HCT116 (cell line): ENCODE data around the gene DOCK10. TPM values are rescaled to one million over a fixed set of nuclear protein-coding genes. Genes with fewer than 3 reads are reported as not detected.

Source experiments
- ATAC-seq: fragments of 200-7000 bp; cut with Tn5 transposase; 2 replicates; pipeline ENCODE4 v1.9.1; 2020; ENCODE audit warnings: mild to moderate bottlenecking, moderate library complexity
- BruUV-seq: library from RNA; stranded (reverse); fragments of 400-500 nt; replicated peaks from 2 replicates; lab custom pipeline; 2021; lab: Mats Ljungman, UMichigan
- CTCF ChIA-PET: fragments of 300-600 bp; sonication (Branson Sonifier 250); formaldehyde crosslinking; loops from one replicate; lab custom pipeline; 2021; ENCODE audit warnings: antibody characterized with exemption; lab: Charles Lee
- POLR2A ChIA-PET: fragments of 300-600, 350-600 bp; sonication (Branson Sonifier 250); formaldehyde crosslinking; loops from one replicate; lab custom pipeline; 2021; ENCODE audit warnings: antibody characterized with exemption; lab: Charles Lee
- RAD21 ChIA-PET, 2 experiments: fragments of 300-600 bp; sonication (Branson Sonifier 250); formaldehyde crosslinking; loops; one replicate each; lab custom pipeline; 2023; ENCODE audit warnings: low total read pairs in 2 of 2; ENCODE audit not compliant: uncharacterized antibody in 2 of 2, unreplicated experiment in 2 of 2, low non-redundant PET in 1 of 2; lab: Charles Lee
- DNase-seq: peaks from one replicate; pipeline ENCODE4 v3.0.0-alpha.2; 2010; ENCODE audit warnings: low read depth, low spot score
- H2AFZ ChIP-seq: fragments of 200-600 bp; shearing (Covaris generic), sonication (generic); 2 replicates; pipeline ENCODE4 v1.6.1; 2017; ENCODE audit warnings: low read depth, mixed run types, mixed read lengths, antibody characterized with exemption, low read length; ENCODE audit not compliant: poor library complexity, severe bottlenecking
- H3K27ac ChIP-seq: 2 replicates; pipeline ENCODE4 v1.5.1; 2012; ENCODE audit warnings: low read depth, low read length
- H3K27me3 ChIP-seq: fragments of 200-600 bp; sonication (generic); 2 replicates; pipeline ENCODE4 v1.6.1; 2016; ENCODE audit warnings: mixed run types, low read length, mixed read lengths; ENCODE audit not compliant: insufficient read depth
- H3K36me3 ChIP-seq, 2 experiments: fragments of 200-500 bp in 1 of 2; fragments of 200-600 bp in 1 of 2; sonication (Bioruptor generic) in 1 of 2; sonication (generic) in 1 of 2; 2 replicates each; pipeline versions ENCODE4 v1.5.1 to v1.6.1; 2014 to 2016; ENCODE audit warnings: low read length in 2 of 2, inconsistent platforms in 1 of 2, mixed read lengths in 1 of 2, mixed run types in 1 of 2; ENCODE audit not compliant: insufficient read depth in 2 of 2, control insufficient read depth in 1 of 2
- H3K4me1 ChIP-seq, 2 experiments: fragments of 200-600 bp in 1 of 2; sonication (generic) in 1 of 2; 2 replicates each; pipeline versions ENCODE4 v1.5.1 to v1.6.1; 2012 to 2017; ENCODE audit warnings: low read length in 2 of 2, inconsistent platforms in 1 of 2, mild to moderate bottlenecking in 1 of 2, mixed read lengths in 1 of 2, mixed run types in 1 of 2, moderate library complexity in 1 of 2; ENCODE audit not compliant: insufficient read depth in 2 of 2, control insufficient read depth in 1 of 2
- H3K4me2 ChIP-seq: fragments of 200-600 bp; sonication (generic); 2 replicates; pipeline ENCODE4 v1.6.1; 2017; ENCODE audit warnings: mixed run types, low read length, mixed read lengths
- H3K4me3 ChIP-seq, 2 experiments: fragments of 200-600 bp in 1 of 2; sonication (generic) in 1 of 2; replicated peaks in 1 of 2; 2 replicates each; pipeline ENCODE4 v1.5.1; 2011 to 2016; ENCODE audit warnings: low read length in 2 of 2, control low read depth in 1 of 2, low read depth in 1 of 2, mild to moderate bottlenecking in 1 of 2, mixed read lengths in 1 of 2, mixed run types in 1 of 2
- H3K79me2 ChIP-seq: fragments of 200-600 bp; sonication (generic); 2 replicates; pipeline ENCODE4 v1.6.1; 2017; ENCODE audit warnings: mild to moderate bottlenecking, mixed run types, low read length, moderate library complexity, mixed read lengths; ENCODE audit not compliant: insufficient read depth
- H3K9ac ChIP-seq: fragments of 200-600 bp; sonication (generic); 2 replicates; pipeline ENCODE4 v1.6.1; 2016; ENCODE audit warnings: low read length, mixed read lengths
- H3K9me2 ChIP-seq: fragments of 200-600 bp; sonication (generic), shearing (Covaris generic); 2 replicates; pipeline ENCODE4 v1.6.1; 2017; ENCODE audit warnings: mixed run types, mild to moderate bottlenecking, moderate library complexity; ENCODE audit not compliant: insufficient read depth
- H3K9me3 ChIP-seq, 2 experiments: fragments of 200-500 bp in 1 of 2; fragments of 200-600 bp in 1 of 2; sonication (Bioruptor generic) in 1 of 2; sonication (generic) in 1 of 2; 2 replicates each; pipeline ENCODE4 v1.6.1; 2014 to 2017; ENCODE audit warnings: low read length in 2 of 2, mixed read lengths in 2 of 2, inconsistent platforms in 1 of 2, low read depth in 1 of 2, mild to moderate bottlenecking in 1 of 2, mixed run types in 1 of 2, moderate library complexity in 1 of 2; ENCODE audit not compliant: control insufficient read depth in 1 of 2, insufficient read depth in 1 of 2
- H4K20me1 ChIP-seq: fragments of 200-600 bp; sonication (generic), shearing (Covaris generic); 2 replicates; pipeline ENCODE4 v1.6.1; 2017; ENCODE audit warnings: mixed run types, mild to moderate bottlenecking, moderate library complexity; ENCODE audit not compliant: insufficient read depth
- RAD21 ChIP-seq: IDR thresholded peaks from 2 replicates; pipeline ENCODE4 v1.6.1; 2012; ENCODE audit warnings: low read depth, mild to moderate bottlenecking
- SRF ChIP-seq: IDR thresholded peaks from 2 replicates; pipeline ENCODE4 v1.6.1; 2012; ENCODE audit warnings: low read depth
- intact Hi-C: fragments of 100-400 bp; cut with micrococcal nuclease; formaldehyde crosslinking; loops from 2 replicates; pipeline ENCODE4 v1.10.0; 2022
- total RNA-seq: library from RNA; stranded (reverse); gene quantifications from one replicate; pipeline ENCODE4 v1.2.1, GENCODE V29; 2021; ENCODE audit not compliant: unreplicated experiment
- TF ChIP-seq, protein P1 (sequence below): IDR thresholded peaks from 2 replicates; pipeline ENCODE4 v1.6.1; 2012; ENCODE audit warnings: low read depth
- TF ChIP-seq, protein P2 (sequence below): IDR thresholded peaks from 2 replicates; pipeline ENCODE4 v1.6.1; 2012

The DOCK10 gene
- total RNA-seq, 1 experiment from 2014 or later: 0.54 TPM

- TF ChIP-seq, protein P1, sequence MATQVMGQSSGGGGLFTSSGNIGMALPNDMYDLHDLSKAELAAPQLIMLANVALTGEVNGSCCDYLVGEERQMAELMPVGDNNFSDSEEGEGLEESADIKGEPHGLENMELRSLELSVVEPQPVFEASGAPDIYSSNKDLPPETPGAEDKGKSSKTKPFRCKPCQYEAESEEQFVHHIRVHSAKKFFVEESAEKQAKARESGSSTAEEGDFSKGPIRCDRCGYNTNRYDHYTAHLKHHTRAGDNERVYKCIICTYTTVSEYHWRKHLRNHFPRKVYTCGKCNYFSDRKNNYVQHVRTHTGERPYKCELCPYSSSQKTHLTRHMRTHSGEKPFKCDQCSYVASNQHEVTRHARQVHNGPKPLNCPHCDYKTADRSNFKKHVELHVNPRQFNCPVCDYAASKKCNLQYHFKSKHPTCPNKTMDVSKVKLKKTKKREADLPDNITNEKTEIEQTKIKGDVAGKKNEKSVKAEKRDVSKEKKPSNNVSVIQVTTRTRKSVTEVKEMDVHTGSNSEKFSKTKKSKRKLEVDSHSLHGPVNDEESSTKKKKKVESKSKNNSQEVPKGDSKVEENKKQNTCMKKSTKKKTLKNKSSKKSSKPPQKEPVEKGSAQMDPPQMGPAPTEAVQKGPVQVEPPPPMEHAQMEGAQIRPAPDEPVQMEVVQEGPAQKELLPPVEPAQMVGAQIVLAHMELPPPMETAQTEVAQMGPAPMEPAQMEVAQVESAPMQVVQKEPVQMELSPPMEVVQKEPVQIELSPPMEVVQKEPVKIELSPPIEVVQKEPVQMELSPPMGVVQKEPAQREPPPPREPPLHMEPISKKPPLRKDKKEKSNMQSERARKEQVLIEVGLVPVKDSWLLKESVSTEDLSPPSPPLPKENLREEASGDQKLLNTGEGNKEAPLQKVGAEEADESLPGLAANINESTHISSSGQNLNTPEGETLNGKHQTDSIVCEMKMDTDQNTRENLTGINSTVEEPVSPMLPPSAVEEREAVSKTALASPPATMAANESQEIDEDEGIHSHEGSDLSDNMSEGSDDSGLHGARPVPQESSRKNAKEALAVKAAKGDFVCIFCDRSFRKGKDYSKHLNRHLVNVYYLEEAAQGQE: no peak
- no peak for TF ChIP-seq SRF
Measured at GRCh38 chr2:224927646-224928173, 114.6 kb downstream of the DOCK10 start (continued).

DNA sequence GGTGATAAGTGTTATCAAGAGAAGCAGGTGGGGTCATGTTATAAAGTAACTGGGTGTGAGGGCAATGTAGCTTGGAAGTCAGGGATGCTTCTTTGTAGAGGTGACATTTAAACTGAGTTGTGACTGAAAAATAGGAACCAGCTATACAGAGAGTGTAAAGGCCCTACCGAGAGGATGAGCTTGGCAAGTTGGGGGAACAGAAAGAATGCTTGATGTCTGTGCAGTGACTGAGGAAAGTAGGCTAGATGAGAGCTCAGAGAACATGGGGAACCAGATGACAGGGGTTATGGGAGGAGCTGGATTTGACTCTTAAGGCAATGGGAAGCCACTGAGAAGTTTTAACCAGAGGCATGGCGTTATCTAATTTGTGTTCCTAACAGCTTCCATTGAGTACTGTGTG, 115.3 kb downstream of the DOCK10 start:
- POLR2A ChIA-PET: no interaction called here
- BruUV-seq: no TSS peak

More for the DNA sequence above, 115.3 kb downstream of the DOCK10 start:
- Histone ChIP-seq H3K36me3 (no peaks in the 10 kb centered on the region), H3K27ac (no peak overlapping the region), H3K9ac (no peak overlapping the region), H3K79me2 (no peaks in the 10 kb centered on the region), H3K9me2 (no peaks in the 10 kb centered on the region), H3K27me3 (no peaks in the 10 kb centered on the region), H3K4me2 (no peak overlapping the region), H2AFZ (no peak overlapping the region), H3K4me1 (no peaks in the 10 kb centered on the region), H3K9me3 (no peaks in the 10 kb centered on the region), H3K4me3 (no peak overlapping the region), H4K20me1 (no peaks in the 10 kb centered on the region)
- ChIA-PET RAD21 (no interaction called here), CTCF (interaction anchor here (1.1 kb wide), 1 partner anchor 19 kb away, joined by 3 read pairs; no protein-coding TSS in a partner anchor)
- TF ChIP-seq, protein P1: no peak
- no peak for TF ChIP-seq RAD21
- TF ChIP-seq, protein P2, sequence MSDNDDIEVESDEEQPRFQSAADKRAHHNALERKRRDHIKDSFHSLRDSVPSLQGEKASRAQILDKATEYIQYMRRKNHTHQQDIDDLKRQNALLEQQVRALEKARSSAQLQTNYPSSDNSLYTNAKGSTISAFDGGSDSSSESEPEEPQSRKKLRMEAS: no peak
- intact Hi-C loops: no loop called here
- DNase-seq: no peak
- no peak for ATAC-seq
